ENCODE results near the gene ARHGEF33. TPM values are rescaled to one million over a fixed set of nuclear protein-coding genes. Genes with fewer than 3 reads are reported as not detected.
A peak's percentile ranks its signal among the peaks of the same experiment; 100 is the strongest.

The ARHGEF33 gene
- total RNA-seq, 6 donors from 2014 or later: 0.34 to 3.1 (median 1.0) TPM

- 94 to 95% methylated on average over 3 of the region's 3 CpGs for WGBS, 2 donors
- DNase-seq (no peak), ATAC-seq (ENCODE audit: low FRiP score in 2 of 2) (no peak)
- H3K4me3 ChIP-seq: no peak overlapping the region
- H3K9me3 ChIP-seq: no peaks in the 10 kb centered on the region
- no peaks in the 10 kb centered on the region for H3K27me3 ChIP-seq
- H3K27ac ChIP-seq: no peak overlapping the region
- no peak for TF ChIP-seq POLR2A (IDR thresholded peaks at IDR 0.05)
- TF ChIP-seq CTCF (IDR thresholded peaks at IDR 0.05): no peak
- no peak for TF ChIP-seq POLR2AphosphoS5 (IDR thresholded peaks at IDR 0.05)
- no peak for TF ChIP-seq EP300 (IDR thresholded peaks at IDR 0.05)
- no peaks in the 10 kb centered on the region for H3K4me1 ChIP-seq
- H3K36me3 ChIP-seq: peaks cover under 1 to 21% (median 9%) of the 10 kb centered on the region in 4 donors
Observed at GRCh38 chr2:38866773-38867443, 22.8 kb upstream of the ARHGEF33 start.

- TF ChIP-seq POLR2AphosphoS5 (IDR thresholded peaks at IDR 0.05) (no peak), POLR2A (IDR thresholded peaks at IDR 0.05) (no peak), CTCF (IDR thresholded peaks at IDR 0.05) (no peak), EP300 (IDR thresholded peaks at IDR 0.05) (no peak)
- H3K4me1 ChIP-seq: peaks cover 10 to 13% (median 11%) of the 10 kb centered on the region in 4 donors
- no peaks in the 10 kb centered on the region for H3K36me3 ChIP-seq
- no peaks in the 10 kb centered on the region for H3K9me3 ChIP-seq
- H3K27me3 ChIP-seq: no peaks in the 10 kb centered on the region
- no peak overlapping the region for H3K27ac ChIP-seq
- ATAC-seq (ENCODE audit: low FRiP score in 2 of 2) (no peak), DNase-seq (no peak)
- H3K4me3 ChIP-seq: no peak overlapping the region
- whole genome bisulfite sequencing, 2 donors: 98 to 99% methylated on average over 3 of the region's 3 CpGs
Observed at GRCh38 chr2:38871432-38871831, 18.2 kb upstream of the ARHGEF33 start.

GRCh38 chr2:38873763-38874162 lies 15.9 kb upstream of the ARHGEF33 start:
- Histone ChIP-seq H3K36me3 (no peaks in the 10 kb centered on the region), H3K9me3 (no peaks in the 10 kb centered on the region), H3K4me3 (no peak overlapping the region), H3K27ac (no peak overlapping the region), H3K27me3 (no peaks in the 10 kb centered on the region), H3K4me1 (peaks cover 14 to 17% (median 15%) of the 10 kb centered on the region in 4 donors)
- 75 to 76% methylated on average over 5 of the region's 5 CpGs for WGBS, 2 donors
- TF ChIP-seq POLR2AphosphoS5 (IDR thresholded peaks at IDR 0.05): no peak
- TF ChIP-seq CTCF (IDR thresholded peaks at IDR 0.05): no peak
- TF ChIP-seq EP300 (IDR thresholded peaks at IDR 0.05): no peak
- no peak for TF ChIP-seq POLR2A (IDR thresholded peaks at IDR 0.05)
- DNase-seq (no peak), ATAC-seq (ENCODE audit: low FRiP score in 2 of 2) (no peak)

GRCh38 chr2:38875227-38875575 lies 14.5 kb upstream of the ARHGEF33 start:
- Histone ChIP-seq H3K27ac (peak overlapping the region; percentile 32 to 78 (median 64)), H3K4me1 (peaks cover 14 to 17% (median 15%) of the 10 kb centered on the region in 4 donors), H3K4me3 (peak overlapping the region; percentile 72 to 89 (median 80)), H3K9me3 (no peaks in the 10 kb centered on the region), H3K36me3 (no peaks in the 10 kb centered on the region), H3K27me3 (no peaks in the 10 kb centered on the region)
- TF ChIP-seq POLR2A (IDR thresholded peaks at IDR 0.05): no peak
- ATAC-seq (ENCODE audit: low FRiP score in 2 of 2) (no peak), DNase-seq (no peak)
- WGBS, 2 donors: 1 to 2% methylated on average over 6 to 8 of the region's 10 CpGs

- H3K4me1 ChIP-seq: peaks cover 14 to 17% (median 15%) of the 10 kb centered on the region in 4 donors
- ATAC-seq (ENCODE audit: low FRiP score in 2 of 2) (peak; percentile 98 to 100), DNase-seq (peak; percentile 94 to 95)
- H3K4me3 ChIP-seq: peak within 1 kb of the TSS; percentile 72 to 89 (median 80)
- peak within 1 kb of the TSS; percentile 32 to 78 (median 64) for H3K27ac ChIP-seq
- TF ChIP-seq CTCF (IDR thresholded peaks at IDR 0.05): no peak
- TF ChIP-seq POLR2AphosphoS5 (IDR thresholded peaks at IDR 0.05): peak; percentile 33 to 50
- TF ChIP-seq POLR2A (IDR thresholded peaks at IDR 0.05): peak in 1 of 4 donors; percentile 61
- WGBS, 2 donors: 1 to 2% methylated on average over 24 to 27 of the region's 52 CpGs
- H3K27me3 ChIP-seq: no peaks in the 10 kb centered on the region
- H3K9me3 ChIP-seq: no peaks in the 10 kb centered on the region
- H3K36me3 ChIP-seq: no peaks in the 10 kb centered on the region
Observed at GRCh38 chr2:38875576-38876367, 13.9 kb upstream of the ARHGEF33 start, which contains the start of the genes DHX57 and MORN2. DHX57 (minus strand) TSS chr2:38875934; CDS start chr2:38868405, 7,529 bp downstream. MORN2 (plus strand) TSS chr2:38875976.
